Vagina (tissue), 2 donors: Measurements from ENCODE around the gene PCBP3.

Experiments used
- POLR2A ChIP-seq, 2 donors: fragments of 450-650 bp; IDR thresholded peaks; one replicate each; pipeline ENCODE4 v1.6.1; 2017; ENCODE audit warnings: antibody characterized with exemption in 2 of 2, mild to moderate bottlenecking in 2 of 2, moderate library complexity in 2 of 2
- TF ChIP-seq, protein P1 (sequence below), 3 experiments: fragments of 450-650 bp in 2 of 3; fragments of 200-600 bp in 1 of 3; sonication (generic) in 1 of 3; IDR thresholded peaks; one replicate each; pipeline ENCODE4 v1.5.1; 2017 to 2019; ENCODE audit warnings: antibody characterized with exemption in 3 of 3, mild to moderate bottlenecking in 2 of 3, moderate library complexity in 2 of 3

DNA sequence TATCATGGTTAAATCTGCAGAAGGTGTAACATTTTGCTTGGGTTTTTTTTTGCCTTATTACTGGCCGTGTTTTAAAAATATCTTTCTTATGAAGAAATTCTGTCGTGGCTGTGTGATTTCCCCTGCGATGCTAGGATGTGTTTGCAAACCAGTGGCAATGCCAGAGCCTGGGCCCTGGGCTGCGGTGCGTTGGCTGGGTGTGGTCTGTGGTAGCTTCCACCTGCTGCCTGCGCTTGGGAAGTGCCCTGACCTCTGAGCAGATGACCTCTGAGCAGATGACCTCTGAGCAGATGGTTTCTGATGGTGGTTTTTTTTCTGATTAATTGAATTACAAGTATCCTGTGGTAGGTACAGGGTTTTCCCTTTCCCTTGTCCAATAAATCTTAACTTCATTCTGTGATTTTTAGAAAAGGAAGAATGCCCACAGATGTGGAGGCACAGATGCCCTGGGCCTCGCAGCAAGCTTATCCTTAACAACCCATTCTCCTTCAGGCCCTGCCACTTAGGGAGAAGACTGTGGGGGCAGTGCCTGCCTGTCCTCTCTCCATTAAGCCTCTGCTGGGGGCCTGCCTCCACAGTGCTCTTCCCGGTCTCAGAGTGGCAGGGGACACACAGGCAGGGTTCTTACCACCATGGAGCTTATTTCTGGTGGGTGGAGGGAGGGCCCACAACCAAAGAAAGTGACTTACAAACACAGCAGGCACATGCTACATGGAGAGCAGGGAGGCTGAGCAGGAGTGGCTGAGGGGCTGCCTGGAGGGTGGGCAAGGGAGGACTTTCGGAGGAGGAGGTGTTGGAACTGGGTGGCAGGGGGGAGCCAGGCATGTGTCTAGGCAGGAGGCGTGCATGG is 81.7 kb downstream of the PCBP3 start:
- TF ChIP-seq, protein P1, sequence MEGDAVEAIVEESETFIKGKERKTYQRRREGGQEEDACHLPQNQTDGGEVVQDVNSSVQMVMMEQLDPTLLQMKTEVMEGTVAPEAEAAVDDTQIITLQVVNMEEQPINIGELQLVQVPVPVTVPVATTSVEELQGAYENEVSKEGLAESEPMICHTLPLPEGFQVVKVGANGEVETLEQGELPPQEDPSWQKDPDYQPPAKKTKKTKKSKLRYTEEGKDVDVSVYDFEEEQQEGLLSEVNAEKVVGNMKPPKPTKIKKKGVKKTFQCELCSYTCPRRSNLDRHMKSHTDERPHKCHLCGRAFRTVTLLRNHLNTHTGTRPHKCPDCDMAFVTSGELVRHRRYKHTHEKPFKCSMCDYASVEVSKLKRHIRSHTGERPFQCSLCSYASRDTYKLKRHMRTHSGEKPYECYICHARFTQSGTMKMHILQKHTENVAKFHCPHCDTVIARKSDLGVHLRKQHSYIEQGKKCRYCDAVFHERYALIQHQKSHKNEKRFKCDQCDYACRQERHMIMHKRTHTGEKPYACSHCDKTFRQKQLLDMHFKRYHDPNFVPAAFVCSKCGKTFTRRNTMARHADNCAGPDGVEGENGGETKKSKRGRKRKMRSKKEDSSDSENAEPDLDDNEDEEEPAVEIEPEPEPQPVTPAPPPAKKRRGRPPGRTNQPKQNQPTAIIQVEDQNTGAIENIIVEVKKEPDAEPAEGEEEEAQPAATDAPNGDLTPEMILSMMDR (IDR thresholded peaks at IDR 0.05) = no peak
- no peak for TF ChIP-seq POLR2A (IDR thresholded peaks at IDR 0.05)
